ENCODE measurements around the gene COG4.

DNA sequence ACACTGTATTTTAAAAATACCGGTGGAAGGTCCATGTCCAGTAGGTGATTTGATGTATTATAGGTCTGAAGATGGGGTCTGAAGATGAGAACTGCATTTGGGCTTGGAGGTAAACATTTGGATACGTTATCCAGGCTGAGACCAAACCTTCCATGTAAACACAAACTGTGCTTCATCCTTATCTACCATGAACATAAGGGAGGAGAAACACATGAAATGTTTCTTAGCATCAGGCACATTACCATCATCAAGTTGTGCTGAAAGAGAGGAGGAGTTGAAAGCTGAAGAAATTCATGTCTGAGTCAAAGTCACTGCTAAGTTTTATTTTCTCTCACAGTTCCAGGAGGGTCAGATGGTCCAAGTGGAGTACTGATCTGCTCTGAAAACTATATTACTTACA is 11.6 kb upstream of the COG4 start:
- TF ChIP-seq, protein P1, sequence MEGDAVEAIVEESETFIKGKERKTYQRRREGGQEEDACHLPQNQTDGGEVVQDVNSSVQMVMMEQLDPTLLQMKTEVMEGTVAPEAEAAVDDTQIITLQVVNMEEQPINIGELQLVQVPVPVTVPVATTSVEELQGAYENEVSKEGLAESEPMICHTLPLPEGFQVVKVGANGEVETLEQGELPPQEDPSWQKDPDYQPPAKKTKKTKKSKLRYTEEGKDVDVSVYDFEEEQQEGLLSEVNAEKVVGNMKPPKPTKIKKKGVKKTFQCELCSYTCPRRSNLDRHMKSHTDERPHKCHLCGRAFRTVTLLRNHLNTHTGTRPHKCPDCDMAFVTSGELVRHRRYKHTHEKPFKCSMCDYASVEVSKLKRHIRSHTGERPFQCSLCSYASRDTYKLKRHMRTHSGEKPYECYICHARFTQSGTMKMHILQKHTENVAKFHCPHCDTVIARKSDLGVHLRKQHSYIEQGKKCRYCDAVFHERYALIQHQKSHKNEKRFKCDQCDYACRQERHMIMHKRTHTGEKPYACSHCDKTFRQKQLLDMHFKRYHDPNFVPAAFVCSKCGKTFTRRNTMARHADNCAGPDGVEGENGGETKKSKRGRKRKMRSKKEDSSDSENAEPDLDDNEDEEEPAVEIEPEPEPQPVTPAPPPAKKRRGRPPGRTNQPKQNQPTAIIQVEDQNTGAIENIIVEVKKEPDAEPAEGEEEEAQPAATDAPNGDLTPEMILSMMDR (IDR thresholded peaks at IDR 0.05) = no peak
- TF ChIP-seq POLR2A (IDR thresholded peaks at IDR 0.05) = no peak
